ENCODE data around the gene ST6GALNAC3.
A peak's percentile ranks its signal among the peaks of the same experiment; 100 is the strongest.

Gene ST6GALNAC3

GRCh38 chr1:76351655-76352054, 277.1 kb downstream of the ST6GALNAC3 start:
- no peak for DNase-seq (ENCODE audit: low spot score)

- DNase-seq (ENCODE audit: low spot score) = no peak
Measured at GRCh38 chr1:76352741-76353435, 278.3 kb downstream of the ST6GALNAC3 start.

GRCh38 chr1:76354236-76354635, 279.7 kb downstream of the ST6GALNAC3 start:
- DNase-seq (ENCODE audit: low spot score) = no peak

- no peak for DNase-seq (ENCODE audit: low spot score)
Measured at GRCh38 chr1:76366726-76367125, 292.2 kb downstream of the ST6GALNAC3 start.

GRCh38 chr1:76371941-76372340, 297.4 kb downstream of the ST6GALNAC3 start:
- no peak for DNase-seq (ENCODE audit: low spot score)

- DNase-seq (ENCODE audit: low spot score) = no peak
Measured at GRCh38 chr1:76374086-76374485, 299.5 kb downstream of the ST6GALNAC3 start.

GRCh38 chr1:76377247-76377646, 302.7 kb downstream of the ST6GALNAC3 start:
- no peak for DNase-seq (ENCODE audit: low spot score)

GRCh38 chr1:76379506-76379905, 305.0 kb downstream of the ST6GALNAC3 start:
- DNase-seq (ENCODE audit: low spot score) = no peak

GRCh38 chr1:76381450-76382097, 307.0 kb downstream of the ST6GALNAC3 start:
- DNase-seq (ENCODE audit: low spot score) = no peak

- no peak for DNase-seq (ENCODE audit: low spot score)
Measured at GRCh38 chr1:76388261-76388660, 313.7 kb downstream of the ST6GALNAC3 start.

- DNase-seq (ENCODE audit: low spot score) = no peak
Measured at GRCh38 chr1:76390456-76390855, 315.9 kb downstream of the ST6GALNAC3 start.

- DNase-seq (ENCODE audit: low spot score) = no peak
Measured at GRCh38 chr1:76395059-76395458, 320.5 kb downstream of the ST6GALNAC3 start.

GRCh38 chr1:76402128-76402527, 327.6 kb downstream of the ST6GALNAC3 start:
- DNase-seq (ENCODE audit: low spot score) = no peak

- no peak for DNase-seq (ENCODE audit: low spot score)
Measured at GRCh38 chr1:76408303-76408702, 333.8 kb downstream of the ST6GALNAC3 start.

- no peak for DNase-seq (ENCODE audit: low spot score)
Measured at GRCh38 chr1:76410499-76410898, 336.0 kb downstream of the ST6GALNAC3 start.

- no peak for DNase-seq (ENCODE audit: low spot score)
Measured at GRCh38 chr1:76418531-76418930, 344.0 kb downstream of the ST6GALNAC3 start.

GRCh38 chr1:76419603-76420002, 345.1 kb downstream of the ST6GALNAC3 start:
- no peak for DNase-seq (ENCODE audit: low spot score)

GRCh38 chr1:76425201-76426145, 350.9 kb downstream of the ST6GALNAC3 start:
- peak; percentile 32 for DNase-seq (ENCODE audit: low spot score)

- DNase-seq (ENCODE audit: low spot score) = no peak
Measured at GRCh38 chr1:76426606-76427005, 352.1 kb downstream of the ST6GALNAC3 start.

- DNase-seq (ENCODE audit: low spot score) = no peak
Measured at GRCh38 chr1:76428028-76428427, 353.5 kb downstream of the ST6GALNAC3 start.

GRCh38 chr1:76430531-76430930, 356.0 kb downstream of the ST6GALNAC3 start:
- no peak for DNase-seq (ENCODE audit: low spot score)

GRCh38 chr1:76433526-76433925, 359.0 kb downstream of the ST6GALNAC3 start:
- no peak for DNase-seq (ENCODE audit: low spot score)

- no peak for DNase-seq (ENCODE audit: low spot score)
Measured at GRCh38 chr1:76443217-76443616, 368.7 kb downstream of the ST6GALNAC3 start.
